GM12865 (cell line): ENCODE data around the gene KCNQ5.

ENCODE experiments used
- DNase-seq: peaks from one replicate; pipeline ENCODE4 v3.0.0; 2010; ENCODE audit warnings: low read depth
- H3K4me3 ChIP-seq: 2 replicates; pipeline ENCODE4 v1.5.1; 2011; ENCODE audit warnings: mild to moderate bottlenecking, low read depth, low read length, control low read depth
- CTCF ChIP-seq: IDR thresholded peaks from 2 replicates; pipeline ENCODE4 v1.5.1; 2011; ENCODE audit warnings: low read length, control low read depth, low read depth, inconsistent platforms; ENCODE audit not compliant: insufficient read depth; ENCODE audit errors: missing control alignments

KCNQ5 gene

GRCh38 chr6:72826037-72826436 lies 204.2 kb downstream of the KCNQ5 start:
- TF ChIP-seq CTCF, result no peak
- no peak for DNase-seq
- H3K4me3 ChIP-seq, result no peak overlapping the region

- no peak for TF ChIP-seq CTCF
- DNase-seq, result no peak
Observed at GRCh38 chr6:72826744-72827438, 205.0 kb downstream of the KCNQ5 start.

GRCh38 chr6:72828904-72829303 lies 207.0 kb downstream of the KCNQ5 start:
- no peak overlapping the region for H3K4me3 ChIP-seq
- TF ChIP-seq CTCF, result no peak
- DNase-seq, result no peak

More at GRCh38 chr6:72826744-72827438, 205.0 kb downstream of the KCNQ5 start:
- H3K4me3 ChIP-seq, result no peak overlapping the region

GRCh38 chr6:72832271-72832670 lies 210.4 kb downstream of the KCNQ5 start:
- no peak for TF ChIP-seq CTCF
- no peak for DNase-seq
- no peak overlapping the region for H3K4me3 ChIP-seq

- H3K4me3 ChIP-seq, result no peak overlapping the region
- no peak for TF ChIP-seq CTCF
- no peak for DNase-seq
Observed at GRCh38 chr6:72835749-72836148, 213.9 kb downstream of the KCNQ5 start.

- TF ChIP-seq CTCF, result no peak
- no peak for DNase-seq
- H3K4me3 ChIP-seq, result no peak overlapping the region
Observed at GRCh38 chr6:72836971-72837370, 215.1 kb downstream of the KCNQ5 start.

- no peak for DNase-seq
- H3K4me3 ChIP-seq, result no peak overlapping the region
- TF ChIP-seq CTCF, result no peak
Observed at GRCh38 chr6:72841195-72841594, 219.3 kb downstream of the KCNQ5 start.
